Hematopoietic multipotent progenitor cell treated with erythropoietin and hydrocortisone succinate and interleukin-3 and kit ligand, for 15 days (in vitro differentiated cells): ENCODE measurements around the gene VIPR1.

Experiments used
- DNase-seq: peaks from one replicate; pipeline ENCODE4 v3.0.0-alpha.2; 2015; ENCODE audit warnings: low spot score

Gene VIPR1

GRCh38 chr3:42510325-42510724, 7.9 kb downstream of the VIPR1 start:
- no peak for DNase-seq

DNA sequence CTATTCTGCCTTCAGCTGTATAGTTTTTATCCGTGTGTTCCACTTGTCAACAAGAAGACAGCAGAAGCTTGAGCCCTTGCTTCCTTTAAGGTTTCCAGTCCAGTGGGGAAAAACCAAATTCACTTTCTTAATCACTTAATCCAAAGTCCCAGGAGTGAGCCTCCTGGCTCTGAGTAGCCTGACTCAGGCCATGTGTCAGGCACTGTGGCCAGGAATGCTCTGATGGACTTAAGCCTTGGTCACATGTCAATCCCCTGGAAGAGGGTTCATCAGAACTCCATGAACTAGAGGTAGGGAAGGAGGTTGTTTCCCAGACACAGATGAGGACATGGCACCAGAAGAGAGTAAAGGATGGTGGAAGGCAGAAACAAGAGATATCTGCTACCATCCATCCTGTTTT, 8.8 kb downstream of the VIPR1 start:
- DNase-seq = no peak

- no peak for DNase-seq
Observed at GRCh38 chr3:42511736-42512135, 9.3 kb downstream of the VIPR1 start.

- no peak for DNase-seq
Observed at GRCh38 chr3:42513121-42513520, 10.7 kb downstream of the VIPR1 start.

- DNase-seq = no peak
Observed at GRCh38 chr3:42513521-42513920, 11.1 kb downstream of the VIPR1 start.

GRCh38 chr3:42514876-42515275, 12.4 kb downstream of the VIPR1 start:
- no peak for DNase-seq

- DNase-seq = no peak
Observed at GRCh38 chr3:42515391-42515916, 13.0 kb downstream of the VIPR1 start.

DNA sequence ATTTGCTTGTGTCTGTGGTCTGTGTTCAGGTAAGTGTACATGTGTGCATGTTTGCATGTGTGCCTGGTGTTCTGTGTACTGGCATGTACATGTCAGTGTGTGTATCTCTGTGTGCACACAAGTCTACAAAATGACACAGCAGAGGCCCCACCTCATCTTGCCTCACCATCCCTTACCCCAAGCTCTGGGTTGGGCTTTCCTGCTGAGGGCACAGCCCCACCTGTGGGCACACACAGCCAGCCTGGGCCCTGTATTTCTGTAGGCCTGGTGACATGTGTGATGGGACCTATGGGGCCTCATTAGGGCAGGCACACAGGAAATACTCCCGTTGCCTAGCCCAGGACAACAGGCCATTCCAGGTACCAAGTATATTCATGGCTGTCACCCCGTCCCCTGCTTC, 13.5 kb downstream of the VIPR1 start:
- no peak for DNase-seq

GRCh38 chr3:42516443-42516842, 14.0 kb downstream of the VIPR1 start:
- DNase-seq = no peak

DNA sequence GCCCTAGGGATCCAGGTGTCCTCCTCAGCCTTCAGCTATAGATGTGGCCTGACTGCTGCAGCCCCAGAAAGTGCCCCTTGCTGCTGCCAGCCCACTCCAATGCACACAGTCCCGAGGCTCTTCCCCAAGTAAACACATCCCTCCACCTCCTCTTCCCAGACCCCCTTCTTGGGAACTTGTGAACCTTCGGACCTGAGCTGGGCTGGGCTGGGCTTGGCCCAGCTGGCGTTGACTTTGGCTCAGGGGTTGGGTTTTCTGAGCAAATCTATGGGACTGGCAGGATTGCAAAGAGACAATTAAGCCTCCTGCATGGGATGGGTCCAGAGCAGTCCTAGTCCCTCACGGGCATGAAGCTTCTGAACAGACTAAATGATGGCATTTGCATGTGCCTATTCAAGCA, 14.7 kb downstream of the VIPR1 start:
- DNase-seq = no peak

DNA sequence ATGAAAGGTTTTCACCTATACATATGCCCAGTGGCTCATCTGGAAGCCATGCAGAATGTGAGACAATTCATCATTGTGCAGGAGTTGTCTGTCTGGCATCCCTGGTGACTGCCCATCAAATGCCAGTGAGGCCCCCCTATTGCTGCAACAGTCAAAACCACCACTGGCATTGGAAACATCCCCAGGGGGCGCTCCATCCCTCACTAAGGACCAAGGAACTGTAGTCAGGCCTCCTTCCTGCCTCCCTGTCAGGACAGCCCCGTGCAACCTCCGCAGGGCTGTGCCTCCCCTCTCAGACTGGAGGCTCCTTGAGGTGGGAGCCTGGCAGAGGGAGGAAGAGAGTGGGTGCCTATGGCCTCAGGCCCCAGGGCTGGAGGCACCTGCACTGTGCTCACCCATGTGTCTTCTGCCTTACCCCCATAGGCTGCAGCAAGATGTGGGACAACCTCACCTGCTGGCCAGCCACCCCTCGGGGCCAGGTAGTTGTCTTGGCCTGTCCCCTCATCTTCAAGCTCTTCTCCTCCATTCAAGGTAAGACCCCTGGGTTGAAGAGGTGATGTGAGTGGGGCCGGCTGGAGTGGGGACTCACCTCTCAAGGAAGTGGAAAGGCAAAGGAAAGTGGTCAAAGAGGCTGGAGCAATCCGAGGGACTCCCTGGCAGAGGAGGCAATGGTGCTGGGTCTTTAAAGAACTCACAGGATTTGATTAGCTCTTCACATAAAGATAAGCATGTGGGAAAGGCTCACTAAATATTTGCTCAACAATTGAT, 16.5 kb downstream of the VIPR1 start:
- DNase-seq = no peak

DNA sequence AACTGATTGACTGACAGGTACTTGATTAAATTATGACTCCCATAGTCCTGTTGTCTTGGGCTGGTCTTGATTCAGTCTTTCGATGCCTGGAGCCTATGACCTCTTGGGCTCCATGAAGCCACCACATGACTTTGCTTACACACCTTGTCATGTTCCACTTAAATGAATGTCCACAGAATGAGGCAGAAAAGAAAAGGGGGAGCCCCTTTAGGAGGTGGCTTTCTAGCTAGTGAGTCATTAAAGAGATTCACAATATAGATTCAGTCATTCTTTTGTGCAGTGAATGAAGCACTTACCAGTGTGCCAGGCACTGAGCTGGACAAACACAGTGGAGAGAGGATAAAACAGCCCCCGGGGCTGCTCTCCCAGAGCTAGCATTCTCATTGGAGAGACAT, 17.1 kb downstream of the VIPR1 start:
- no peak for DNase-seq

DNA sequence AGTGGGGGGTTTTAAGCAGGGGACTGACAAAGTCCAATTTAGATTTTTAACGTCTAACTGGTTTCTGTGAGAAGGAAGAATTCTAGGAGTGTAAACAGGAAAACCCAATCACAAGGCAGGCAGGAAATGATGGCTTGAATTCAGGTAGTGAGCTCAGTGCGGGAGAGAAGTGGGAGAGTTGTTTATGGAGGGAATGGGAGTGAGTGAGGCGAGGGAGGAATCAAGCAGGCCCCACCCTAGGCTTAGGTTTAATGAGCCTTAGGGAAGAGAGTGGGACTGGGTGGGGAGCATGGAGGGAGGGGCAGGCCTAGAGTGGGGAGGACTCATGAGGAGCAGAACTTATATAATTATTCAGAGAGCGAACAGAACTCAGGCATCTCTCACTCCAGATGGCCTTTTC, 17.9 kb downstream of the VIPR1 start:
- DNase-seq = no peak

DNA sequence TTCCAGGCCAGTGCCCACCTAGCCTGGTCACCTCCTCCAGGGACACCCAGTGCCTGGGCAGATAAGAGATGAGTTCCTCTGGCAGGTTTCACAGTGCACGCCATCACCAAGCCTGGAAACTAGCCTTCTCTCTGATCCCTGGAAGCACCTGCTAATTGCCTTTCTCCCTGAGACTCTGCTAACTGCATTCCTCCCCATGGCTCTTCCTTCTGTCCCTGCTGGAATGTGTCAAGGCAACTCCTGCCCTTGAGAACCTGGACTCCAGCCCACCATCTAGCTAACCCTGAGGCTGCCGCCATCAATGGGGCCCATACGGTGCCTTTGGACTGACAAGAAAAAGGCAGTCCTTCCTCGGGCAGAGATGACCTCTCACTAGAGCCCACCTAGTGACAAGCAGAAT, 18.5 kb downstream of the VIPR1 start:
- DNase-seq = no peak

DNA sequence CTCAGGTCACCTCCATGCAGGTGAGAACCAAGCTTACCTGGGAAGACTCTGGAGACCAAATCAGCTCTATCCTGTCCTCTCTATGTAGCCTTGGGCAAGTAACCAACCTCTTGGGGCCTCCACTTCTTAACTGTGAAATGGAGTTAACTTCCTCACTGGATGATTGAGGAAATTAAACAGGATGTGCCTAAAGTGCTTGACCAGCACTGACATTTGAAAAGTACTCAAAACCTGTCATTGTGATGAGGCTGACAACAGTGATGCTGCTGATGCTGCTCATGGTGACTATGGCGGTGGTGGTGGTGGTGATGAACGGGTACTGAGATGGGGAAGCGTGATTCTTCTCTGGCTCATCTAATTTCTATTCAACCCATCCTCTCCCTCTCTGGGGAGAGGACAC, 22.3 kb downstream of the VIPR1 start:
- no peak for DNase-seq

DNA sequence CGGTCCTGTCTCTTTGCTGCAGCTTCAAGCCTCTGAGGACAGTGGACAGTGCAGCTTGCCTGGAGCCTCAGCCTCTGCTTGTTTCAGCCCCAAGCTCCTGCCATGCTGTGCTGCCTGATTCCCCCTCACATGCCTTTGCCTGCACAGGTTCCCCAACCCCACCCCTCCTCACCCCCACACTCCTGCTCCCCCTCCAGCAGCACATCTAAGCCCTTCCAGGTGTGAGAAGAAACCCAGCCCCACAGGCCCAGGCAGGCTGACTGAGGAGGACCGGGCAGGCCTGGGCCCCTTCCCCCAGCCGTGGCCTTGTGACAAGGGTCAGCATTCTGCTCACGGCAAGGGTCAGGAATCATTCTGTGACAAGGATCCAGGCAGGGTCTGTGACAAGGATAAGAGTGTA, 22.8 kb downstream of the VIPR1 start:
- DNase-seq = no peak

DNA sequence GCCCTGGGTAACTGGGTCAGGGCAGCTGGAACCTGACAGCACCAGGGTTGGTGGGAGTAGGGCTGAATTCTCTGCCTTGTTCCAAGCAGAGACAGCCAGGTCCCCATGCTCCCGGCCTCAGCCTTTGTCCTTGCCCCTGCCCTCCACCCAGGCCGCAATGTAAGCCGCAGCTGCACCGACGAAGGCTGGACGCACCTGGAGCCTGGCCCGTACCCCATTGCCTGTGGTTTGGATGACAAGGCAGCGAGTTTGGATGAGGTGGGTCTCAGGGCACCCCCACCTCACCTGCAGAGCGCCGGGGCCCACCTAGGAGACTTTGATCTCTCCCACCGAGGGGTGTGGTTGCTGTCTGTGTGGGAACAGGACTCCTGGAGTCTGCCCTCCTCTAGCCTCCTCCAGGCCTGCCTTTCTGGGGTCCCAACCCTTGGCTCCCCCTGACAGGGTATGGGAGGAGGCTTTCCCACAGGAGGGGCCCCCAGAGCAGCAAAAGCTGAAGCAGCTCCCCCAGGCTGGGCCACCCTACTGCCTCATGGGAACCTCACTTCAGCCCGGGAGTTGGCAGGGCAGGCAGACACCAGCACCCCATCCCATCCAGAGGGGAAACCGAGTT, 23.4 kb downstream of the VIPR1 start:
- no peak for DNase-seq

- DNase-seq = no peak
Observed at GRCh38 chr3:42526616-42527367, 24.3 kb downstream of the VIPR1 start.

DNA sequence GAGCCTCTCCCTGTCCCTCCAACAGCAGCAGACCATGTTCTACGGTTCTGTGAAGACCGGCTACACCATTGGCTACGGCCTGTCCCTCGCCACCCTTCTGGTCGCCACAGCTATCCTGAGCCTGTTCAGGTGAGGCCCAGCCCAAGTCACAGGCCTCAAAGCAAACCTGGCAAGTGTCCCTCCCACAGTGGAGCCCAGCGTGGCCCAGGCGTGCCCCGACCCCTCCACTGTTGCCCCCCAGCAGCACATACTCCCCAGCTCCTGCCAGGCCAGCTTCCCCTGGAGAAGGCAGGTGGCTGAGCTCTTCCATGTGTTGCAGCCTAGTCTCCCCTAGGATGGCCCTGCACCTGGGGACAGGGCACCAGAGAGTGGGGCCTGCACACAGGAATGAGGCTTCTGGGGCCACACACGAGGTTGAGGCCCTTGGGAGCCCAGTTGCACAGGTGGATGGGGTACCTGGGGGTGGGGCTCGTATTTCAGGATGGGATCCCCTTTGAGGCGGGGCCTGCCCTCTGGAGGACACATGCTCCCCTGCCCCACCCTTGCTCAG, 25.0 kb downstream of the VIPR1 start:
- DNase-seq = no peak

DNA sequence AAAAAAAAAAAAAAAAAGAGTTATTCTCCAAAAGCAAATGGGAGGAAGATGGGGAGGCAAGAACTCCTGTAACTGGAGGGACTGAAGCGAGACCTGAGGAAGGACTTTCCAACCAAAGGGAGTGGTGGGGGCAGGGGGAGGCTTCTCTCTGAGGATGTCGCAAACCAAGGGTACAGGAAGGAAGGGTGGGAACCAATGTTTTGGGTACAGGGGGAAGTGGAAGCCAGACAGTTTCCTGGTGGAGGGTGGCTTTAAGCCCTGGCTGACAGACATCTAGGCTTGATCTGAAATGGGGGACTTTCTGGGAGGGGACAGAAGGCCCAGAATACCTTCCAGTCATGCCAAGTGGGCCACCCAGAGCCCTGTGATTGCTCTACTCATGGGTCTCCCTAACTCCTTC, 27.0 kb downstream of the VIPR1 start:
- no peak for DNase-seq

DNA sequence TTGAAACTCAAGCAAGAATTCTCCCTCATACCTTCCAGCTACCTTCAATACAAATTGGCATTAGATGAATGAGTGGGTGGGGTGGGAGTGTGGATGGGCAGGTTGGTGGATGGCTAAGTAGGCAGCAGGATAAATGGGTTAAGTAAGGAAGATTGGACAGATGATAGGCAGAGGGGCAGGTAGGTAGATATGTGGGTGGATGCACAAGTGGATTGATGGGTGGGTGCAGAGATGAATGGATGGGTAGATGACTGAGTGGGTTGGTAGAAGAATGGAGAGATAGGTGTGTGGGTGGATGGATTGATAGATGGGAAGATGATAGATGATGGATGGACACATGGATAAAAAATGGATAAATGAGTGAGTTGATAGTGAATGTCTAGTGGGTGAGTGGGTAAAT, 27.6 kb downstream of the VIPR1 start:
- no peak for DNase-seq

DNA sequence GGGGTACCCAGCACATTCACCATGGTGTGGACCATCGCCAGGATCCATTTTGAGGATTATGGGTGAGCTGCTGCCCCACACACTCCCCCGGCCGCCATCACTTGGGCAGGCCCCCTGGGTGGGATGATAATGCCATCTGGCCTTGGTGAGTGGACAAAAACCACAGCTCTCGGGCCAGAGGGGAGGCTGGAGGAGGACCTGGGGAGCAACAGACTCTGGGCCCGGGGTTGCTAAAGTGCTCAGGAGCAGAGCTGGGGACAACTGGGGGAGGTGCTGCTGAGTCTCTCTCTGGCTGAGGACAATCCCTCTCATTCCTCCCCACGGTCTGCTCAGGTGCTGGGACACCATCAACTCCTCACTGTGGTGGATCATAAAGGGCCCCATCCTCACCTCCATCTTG, 29.0 kb downstream of the VIPR1 start:
- DNase-seq = no peak

DNA sequence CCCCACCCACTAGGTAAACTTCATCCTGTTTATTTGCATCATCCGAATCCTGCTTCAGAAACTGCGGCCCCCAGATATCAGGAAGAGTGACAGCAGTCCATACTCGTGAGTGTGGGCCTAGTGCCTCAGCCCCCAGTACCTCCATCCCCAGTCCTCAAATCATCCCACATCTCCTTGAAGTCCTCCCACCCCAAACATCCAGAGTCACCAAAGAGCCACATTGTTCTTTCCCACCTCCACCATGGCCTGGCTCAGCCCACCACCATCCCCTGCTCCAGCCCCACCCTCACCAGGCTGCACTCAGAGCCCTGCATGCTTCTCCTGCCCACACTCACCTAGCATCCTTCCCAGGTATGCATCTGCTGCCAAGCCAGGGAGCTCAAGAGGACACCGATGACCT, 29.8 kb downstream of the VIPR1 start:
- no peak for DNase-seq
